HG02884 (cell line): ENCODE measurements around the gene ZNF830.
"Not testable (repeated sequence)": the region's sequence is repeated elsewhere in the genome, so short reads cannot be mapped to it uniquely, and the experiment has no call there.

ENCODE experiments used
- ATAC-seq: cut with Tn5 transposase; IDR thresholded peaks from one replicate; pipeline ENCODE4 v1.9.1; 2021; ENCODE audit warnings: mild to moderate bottlenecking, moderate library complexity; ENCODE audit not compliant: unreplicated experiment

The ZNF830 gene

DNA sequence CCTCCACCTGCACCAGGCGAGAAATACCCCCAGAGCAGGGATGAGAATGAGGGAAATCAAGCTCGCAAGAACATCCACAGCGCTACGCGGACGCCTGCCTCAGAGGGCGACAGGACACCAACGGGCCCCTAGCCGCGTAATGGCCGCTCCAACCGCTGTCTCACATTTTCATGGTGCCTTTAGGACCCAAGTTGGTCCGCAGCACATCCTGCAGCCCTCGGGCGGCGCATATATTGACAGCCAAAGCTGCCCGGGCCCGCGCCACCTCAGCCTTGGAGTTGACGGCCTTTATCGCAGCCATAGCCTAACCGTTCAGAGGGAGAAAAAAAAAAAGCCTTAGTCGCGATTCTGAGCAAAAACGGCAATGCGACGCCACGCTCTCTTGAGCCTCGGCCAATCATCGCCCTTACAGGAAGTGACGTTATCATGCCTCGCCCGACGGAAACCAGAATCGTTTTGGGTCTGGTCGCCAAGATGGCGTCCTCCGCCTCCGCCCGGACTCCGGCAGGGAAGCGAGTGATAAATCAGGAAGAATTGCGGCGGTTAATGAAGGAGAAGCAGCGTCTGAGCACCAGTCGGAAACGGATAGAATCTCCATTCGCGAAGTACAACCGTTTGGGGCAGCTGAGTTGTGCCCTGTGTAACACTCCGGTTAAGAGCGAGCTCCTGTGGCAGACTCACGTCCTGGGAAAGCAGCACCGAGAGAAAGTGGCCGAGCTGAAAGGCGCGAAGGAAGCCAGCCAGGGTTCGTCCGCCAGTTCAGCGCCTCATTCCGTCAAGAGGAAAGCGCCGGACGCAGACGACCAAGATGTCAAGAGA, at the start of gene ZNF830, which contains the start of gene CCT6B:
ZNF830 (plus strand) TSS at position 448 of the 819 bp plus-strand sequence; CDS start at position 475, 27 bp downstream.
CCT6B (minus strand) TSS at position 368 of the 819 bp plus-strand sequence; CDS start at position 301, 67 bp downstream.
- peak; percentile 93 for ATAC-seq

- ATAC-seq = no peak
These were observed 48.3 kb upstream of the ZNF830 start for GRCh38 chr17:34913001-34913400.

DNA sequence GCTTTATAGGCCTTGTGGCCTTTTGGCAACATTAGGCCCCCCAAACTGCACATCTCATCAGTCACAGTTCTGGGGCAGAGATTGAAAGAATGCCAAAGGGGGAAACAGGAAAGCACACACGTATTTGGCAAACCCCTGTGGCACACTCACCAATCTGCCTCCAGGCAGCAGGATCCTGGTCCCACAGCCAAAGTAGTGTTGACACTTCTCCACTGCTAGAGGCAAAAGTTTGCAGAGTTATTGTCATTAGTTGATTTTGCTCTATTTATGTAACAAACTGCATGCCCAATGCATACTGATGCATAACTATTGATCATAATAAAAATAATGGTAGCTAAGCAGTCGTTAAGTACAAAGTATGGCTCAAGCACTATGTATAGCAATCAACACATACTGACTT, 45.2 kb upstream of the ZNF830 start:
- no peak for ATAC-seq

- ATAC-seq = no peak
These were observed 44.0 kb upstream of the ZNF830 start for GRCh38 chr17:34917381-34917780.

- no peak for ATAC-seq
These were observed 40.7 kb upstream of the ZNF830 start for GRCh38 chr17:34920676-34921075.

DNA sequence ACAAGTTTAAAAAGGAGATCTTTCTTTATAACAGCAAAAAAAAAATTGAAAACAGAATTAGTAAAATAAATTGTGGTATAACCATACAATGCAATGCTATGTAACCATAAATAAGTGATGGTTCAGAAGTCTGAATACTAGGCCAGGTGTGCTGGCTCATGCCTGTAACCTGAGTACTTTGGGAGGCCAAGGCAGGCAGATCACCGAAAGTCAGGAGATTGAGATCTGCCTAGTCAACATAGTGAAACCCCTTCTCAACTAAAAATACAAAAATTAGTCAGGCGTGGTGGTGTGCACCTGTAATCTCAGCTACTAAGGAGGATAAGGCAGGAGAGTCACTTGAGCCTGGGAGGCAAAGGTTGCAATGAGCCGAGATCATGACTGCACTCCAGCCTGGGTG, 34.7 kb upstream of the ZNF830 start:
- no peak for ATAC-seq

DNA sequence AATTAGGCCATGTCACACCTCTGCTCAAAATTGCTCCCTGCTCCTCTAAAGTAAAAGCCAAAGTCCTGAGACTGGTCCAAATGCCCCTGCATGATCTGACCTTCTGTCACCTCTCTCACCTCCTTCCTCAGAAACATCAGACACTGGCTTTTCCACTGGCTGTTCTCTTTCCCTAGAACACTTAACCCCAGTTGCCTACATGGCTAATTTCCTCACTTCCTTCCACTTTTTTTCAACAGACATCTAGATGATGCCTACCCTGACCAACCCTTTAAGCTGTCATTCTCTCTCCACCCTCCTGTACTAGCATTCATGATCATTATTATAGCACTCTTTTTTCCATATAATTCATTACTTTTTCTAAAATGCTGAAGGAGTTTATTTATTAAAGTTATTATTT, 31.1 kb upstream of the ZNF830 start:
- ATAC-seq = no peak

DNA sequence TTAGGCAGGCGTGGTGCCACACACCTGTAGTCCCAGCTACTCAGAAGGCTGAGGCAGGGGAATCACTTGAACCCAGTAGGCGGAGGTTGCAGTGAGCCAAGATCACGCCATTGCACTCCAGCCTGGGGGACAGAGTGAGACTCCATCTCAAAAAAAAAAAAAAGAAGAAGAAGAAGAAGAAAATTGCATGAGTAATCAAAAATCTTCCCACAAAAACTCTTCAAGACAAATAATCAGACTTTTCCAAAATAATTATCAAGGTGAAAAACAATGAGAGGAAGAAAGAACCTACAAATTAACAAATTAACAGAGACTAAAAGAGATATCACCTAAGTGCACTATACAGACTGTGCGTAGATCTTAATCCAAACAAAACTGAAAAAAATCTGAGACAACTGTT, 10.6 kb upstream of the ZNF830 start:
- not testable (repeated sequence) for ATAC-seq

- no peak for ATAC-seq
These were observed 2.9 kb upstream of the ZNF830 start for GRCh38 chr17:34958438-34958837.

DNA sequence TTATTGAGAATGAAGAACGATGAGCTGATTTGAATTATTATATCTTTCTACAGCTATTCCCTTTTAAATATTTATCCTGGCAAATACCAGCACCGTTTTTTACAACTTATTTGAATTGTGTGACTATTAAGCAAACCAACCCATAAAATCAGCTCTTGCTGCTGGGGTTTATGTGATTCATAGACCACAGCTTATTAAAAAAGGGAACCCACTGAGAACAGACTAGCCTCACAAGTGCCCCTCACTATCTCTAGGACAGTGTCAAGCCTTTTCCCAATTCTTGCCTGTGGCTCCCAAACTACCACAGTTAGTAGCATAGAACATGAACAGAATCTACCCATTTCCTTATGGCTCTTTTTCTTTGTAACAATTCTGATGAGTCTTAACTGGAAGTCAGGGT, 12.8 kb downstream of the ZNF830 start:
- ATAC-seq = no peak

- no peak for ATAC-seq
These were observed 13.8 kb downstream of the ZNF830 start for GRCh38 chr17:34974794-34975785.

GRCh38 chr17:34979153-34979552, 17.8 kb downstream of the ZNF830 start:
- ATAC-seq = no peak

DNA sequence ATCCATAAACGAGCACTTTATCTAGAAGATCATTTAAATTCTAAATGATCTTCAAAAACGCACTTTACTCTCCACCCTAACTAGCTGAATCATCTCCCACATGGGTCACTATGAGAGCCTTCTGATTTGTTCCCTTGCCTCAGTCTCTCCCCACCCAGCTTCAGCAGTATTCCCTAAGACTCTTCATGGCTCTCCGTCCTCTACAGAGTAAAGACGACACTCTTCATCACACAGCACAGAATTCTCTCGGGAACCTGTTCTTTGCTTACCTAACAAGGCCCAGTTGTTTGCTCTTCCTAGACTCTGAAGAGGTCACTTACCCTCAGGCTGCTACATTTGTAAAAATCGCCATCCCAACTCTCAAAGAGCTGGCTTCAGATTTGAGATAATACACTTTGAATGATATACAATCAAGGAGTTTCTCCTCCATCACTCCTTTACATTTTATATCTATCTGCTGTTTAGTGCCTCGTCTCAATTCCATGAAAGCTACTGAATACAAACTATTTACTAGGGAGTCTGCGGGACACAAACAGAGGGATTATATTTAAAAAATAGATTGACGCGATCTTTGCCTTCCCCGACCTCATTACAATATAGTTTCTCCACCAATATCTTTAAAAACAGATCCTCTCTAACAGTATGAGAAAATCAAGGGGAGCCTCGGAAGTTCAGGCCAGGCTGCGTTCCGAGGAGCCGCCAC, 18.5 kb downstream of the ZNF830 start:
- ATAC-seq = no peak

GRCh38 chr17:34980353-34980680, 19.0 kb downstream of the ZNF830 start, which contains the start of gene LIG3:
Gene LIG3 (plus strand): TSS chr17:34980512. CDS start chr17:34983006, 2,494 bp downstream.
- ATAC-seq = peak; percentile 83

- peak; percentile 85 for ATAC-seq
These were observed 19.6 kb downstream of the ZNF830 start for GRCh38 chr17:34980681-34981537.

DNA sequence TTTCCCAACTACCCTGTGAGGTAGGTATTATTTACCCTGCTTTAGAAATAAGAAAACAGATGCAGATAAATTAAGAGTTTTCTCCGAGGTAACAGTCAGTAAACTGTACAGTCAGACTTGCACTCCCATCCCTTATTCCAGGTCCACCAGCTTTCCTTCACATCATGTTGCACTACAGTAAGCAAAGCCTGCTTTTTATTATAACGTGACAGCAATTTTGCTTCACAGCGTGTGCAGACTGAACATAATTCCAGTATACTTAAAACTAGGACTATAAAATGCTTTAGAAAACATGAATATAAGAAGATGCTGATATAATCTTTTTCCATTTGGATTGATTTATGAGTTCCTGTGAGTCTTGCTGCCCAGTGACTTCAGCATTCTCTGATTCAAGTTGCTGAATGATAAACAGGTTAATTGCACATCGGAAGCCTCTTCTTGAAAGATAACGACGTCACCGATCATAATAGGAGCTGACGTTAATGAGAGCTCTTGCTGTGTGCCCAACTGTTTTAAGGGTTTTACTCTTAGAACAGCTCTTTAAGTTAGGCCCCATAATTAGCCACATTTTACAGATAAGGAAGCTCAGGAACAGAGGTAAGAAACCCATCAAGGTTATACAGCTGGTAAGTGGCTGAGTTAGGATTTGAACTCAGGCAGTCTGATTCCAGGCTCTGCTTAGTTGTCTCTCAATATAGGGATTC, 20.4 kb downstream of the ZNF830 start:
- ATAC-seq = no peak

DNA sequence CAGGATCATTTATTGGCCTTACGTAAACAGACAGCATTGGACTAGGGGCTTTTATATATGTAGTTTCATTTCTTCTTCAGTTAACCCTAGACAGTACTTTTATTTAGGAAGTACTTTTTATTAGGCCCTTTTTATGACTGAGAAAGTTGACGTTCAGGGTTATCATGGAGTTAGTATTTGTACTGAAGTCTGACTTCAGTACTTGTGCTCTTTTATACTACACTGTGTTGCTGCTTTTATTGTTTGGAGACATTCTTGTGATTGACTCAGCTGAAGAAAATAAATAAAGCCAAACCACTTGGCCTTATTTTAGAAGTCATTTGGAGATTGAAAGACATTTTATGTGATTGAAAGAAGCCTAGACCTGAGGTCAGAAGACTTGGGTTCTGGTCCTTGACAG, 25.9 kb downstream of the ZNF830 start:
- ATAC-seq = no peak

DNA sequence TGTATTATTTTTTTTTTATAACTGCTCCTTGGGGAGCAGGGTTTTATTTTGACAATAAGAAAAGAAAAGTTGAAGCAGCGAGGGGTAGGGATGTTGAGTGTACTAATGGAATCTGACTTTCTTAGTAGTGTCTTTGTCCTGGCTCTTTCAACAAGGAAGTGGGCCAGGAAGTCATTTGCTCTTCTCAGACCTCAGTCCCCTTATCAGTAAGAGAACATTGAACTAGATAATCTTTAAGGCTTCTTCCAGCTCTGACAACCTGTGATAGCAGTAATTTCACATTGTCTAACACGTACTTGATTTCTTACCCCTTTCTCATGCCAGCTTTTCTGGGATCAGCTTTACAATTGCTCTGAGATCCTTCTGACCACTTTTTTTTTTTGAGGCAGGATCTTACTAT, 27.3 kb downstream of the ZNF830 start:
- ATAC-seq = no peak

DNA sequence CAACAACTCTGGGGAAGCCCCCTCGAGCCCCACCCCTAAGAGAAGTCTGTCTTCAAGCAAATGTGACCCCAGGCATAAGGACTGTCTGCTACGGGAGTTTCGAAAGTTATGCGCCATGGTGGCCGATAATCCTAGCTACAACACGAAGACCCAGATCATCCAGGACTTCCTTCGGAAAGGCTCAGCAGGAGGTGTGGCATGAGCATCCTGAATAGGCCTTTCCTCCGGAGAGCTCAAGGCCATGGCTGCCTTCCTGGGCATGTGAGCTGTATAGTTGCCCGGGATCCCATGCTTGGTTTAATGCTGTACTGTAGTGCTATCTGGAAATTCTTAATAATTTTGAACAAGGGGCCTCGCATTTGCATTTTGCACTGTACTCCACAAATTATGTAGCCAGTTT, 28.1 kb downstream of the ZNF830 start:
- no peak for ATAC-seq
